HG02678 (cell line): ENCODE data around the gene CTTNBP2NL.

ENCODE experiments used
- ATAC-seq: cut with Tn5 transposase; IDR thresholded peaks from one replicate; pipeline ENCODE4 v1.9.1; 2021; ENCODE audit warnings: mild to moderate bottlenecking, moderate library complexity; ENCODE audit not compliant: unreplicated experiment

CTTNBP2NL gene

GRCh38 chr1:112395821-112396652 is at the start of gene CTTNBP2NL:
CTTNBP2NL (plus strand) TSS chr1:112396214; CDS start chr1:112416166, 19,952 bp downstream.
- peak; percentile 84 for ATAC-seq

DNA sequence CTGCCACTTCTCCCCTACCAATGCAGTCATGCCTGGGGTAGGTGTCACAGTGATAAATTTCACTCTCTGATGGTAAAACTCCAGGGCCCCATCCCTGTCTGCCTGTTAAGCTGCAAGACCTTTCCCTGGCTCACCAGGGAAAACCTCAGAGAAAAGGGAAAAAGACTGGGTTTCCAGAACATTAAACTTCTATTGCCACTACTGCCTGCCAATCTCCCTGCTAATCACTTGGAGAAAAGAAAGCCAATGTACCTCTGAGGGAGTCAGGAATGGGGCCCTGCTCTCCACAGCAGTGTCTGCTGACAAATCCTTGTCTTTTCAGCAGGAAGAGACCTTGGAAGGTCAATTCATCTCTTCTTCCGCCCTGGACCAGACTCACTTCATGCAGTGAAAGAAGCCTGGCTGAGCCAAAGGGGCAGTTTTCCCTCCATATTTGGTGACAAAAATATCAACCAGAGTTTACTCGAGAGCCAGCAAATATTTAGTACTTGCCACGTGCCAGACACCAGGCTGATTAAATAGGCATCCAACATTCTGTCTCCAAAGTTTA is 49.1 kb upstream of the CTTNBP2NL start:
- no peak for ATAC-seq

DNA sequence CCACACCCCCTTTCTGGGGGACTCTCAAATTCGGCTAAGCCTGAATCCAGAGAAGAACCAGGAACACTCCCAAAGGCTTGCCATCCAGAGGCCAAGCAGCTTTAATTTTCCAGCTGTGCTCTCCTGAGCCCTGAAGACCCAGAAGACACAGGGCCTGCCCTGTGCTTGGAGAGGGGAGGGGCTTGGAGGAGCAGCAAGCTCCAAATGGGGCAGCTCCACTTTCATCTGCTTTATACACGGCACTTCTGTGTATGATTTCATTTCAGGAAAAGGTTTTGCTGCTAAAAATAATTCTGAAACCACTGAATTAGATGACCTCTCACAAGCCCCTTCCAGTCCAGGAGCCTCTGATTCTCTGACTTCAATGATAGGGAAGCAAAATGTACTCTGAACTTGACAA is 39.2 kb upstream of the CTTNBP2NL start:
- no peak for ATAC-seq

- ATAC-seq, result no peak
Measured at GRCh38 chr1:112357467-112357866, 38.5 kb upstream of the CTTNBP2NL start.

DNA sequence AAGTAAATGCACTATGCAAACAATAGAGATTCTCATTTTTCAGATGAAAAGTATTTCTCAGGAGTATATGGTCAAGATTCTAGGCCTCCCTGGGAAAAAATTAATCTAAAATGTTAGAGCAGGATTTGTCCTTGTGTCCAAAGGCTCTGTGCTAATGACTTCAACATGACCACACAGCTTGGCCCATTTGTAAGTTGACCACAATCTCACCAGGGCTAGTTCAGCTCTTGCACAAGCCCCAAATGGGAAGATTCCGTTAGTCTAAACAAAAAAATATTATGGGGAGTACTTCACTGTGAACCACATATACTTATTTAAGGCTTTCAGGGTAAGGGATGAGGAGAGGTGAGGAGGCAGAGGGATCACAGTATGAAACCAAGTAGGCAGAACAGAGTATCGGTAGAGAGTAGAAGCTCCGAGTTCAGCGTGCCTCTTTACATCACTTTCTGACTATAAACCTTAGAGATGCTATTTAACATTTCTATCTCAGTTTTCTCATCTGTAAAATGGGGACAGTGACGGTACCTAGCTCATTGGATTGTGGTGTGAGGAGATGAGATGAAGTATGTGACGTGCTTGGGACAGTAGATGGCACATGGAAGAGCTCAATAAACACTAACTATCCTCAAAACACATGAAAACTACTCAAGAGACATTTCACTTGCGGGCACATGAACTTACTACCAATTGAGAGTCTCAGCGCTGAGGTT is 37.8 kb upstream of the CTTNBP2NL start:
- no peak for ATAC-seq

DNA sequence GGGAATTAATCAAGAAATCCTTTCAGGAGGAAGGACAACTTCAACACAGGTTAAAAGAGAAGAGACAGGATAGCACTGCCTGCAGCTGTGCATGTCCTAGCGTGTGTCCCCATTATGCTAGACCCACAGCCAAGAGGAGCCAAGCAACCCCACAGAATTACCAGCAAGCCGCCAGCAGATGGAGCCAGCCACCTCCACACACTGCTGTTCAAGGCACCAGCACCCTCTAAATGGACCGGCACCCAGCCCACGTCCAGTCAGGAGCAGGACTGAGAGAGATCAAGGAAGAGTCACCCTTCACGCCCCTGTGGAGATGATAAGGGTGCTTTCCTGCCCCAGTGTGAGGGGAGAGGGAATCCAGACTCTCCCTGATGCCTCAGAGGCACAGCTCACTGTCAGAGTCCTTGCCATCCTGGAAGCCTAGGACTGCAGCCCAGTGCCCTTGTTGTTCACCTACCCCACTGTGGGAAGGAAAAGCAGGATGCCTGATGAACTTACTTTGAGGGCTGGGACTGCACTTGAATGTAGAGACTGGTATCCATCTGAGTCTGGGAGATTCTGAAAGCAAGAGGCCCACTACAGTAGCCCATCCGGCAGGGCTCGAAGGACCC is 37.1 kb upstream of the CTTNBP2NL start:
- no peak for ATAC-seq

- ATAC-seq, result no peak
Measured at GRCh38 chr1:112359961-112360767, 35.9 kb upstream of the CTTNBP2NL start.

DNA sequence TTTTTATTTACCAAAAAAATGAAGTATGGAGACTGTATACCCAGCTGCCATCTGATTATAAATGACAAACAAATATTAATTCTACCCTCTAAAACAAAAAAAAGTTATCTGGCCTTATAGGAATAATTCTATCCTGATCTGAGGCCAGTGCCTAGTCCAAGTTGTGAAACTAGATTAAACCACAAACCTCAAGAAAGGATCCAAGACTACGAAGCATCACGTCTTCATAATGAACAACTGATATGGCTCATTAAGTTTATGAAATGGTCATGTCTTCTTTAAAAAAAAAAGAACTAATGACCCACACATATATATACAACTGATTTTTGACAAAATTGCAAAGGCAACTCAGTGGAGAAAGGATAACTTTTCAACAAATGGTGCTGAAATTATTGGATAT is 32.4 kb upstream of the CTTNBP2NL start:
- no peak for ATAC-seq

DNA sequence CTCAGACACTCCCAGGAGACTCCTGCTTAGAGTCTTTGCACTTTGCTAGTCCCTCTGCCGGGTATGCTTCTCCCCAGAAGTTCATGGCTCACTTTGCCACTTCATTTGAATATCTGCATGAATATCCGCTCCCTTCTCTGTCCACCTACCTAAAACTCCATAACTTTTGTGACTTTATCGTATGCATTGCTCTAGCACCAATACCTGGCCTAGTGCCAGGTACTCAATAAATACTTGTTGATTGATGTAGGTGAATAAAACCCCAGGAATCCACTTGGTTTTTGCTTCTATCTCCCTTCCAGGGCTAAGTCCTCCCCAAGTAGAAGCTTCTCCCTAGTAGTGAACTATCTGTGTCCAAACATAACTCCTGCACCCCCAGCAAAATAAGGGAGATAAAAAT is 27.8 kb upstream of the CTTNBP2NL start:
- no peak for ATAC-seq

DNA sequence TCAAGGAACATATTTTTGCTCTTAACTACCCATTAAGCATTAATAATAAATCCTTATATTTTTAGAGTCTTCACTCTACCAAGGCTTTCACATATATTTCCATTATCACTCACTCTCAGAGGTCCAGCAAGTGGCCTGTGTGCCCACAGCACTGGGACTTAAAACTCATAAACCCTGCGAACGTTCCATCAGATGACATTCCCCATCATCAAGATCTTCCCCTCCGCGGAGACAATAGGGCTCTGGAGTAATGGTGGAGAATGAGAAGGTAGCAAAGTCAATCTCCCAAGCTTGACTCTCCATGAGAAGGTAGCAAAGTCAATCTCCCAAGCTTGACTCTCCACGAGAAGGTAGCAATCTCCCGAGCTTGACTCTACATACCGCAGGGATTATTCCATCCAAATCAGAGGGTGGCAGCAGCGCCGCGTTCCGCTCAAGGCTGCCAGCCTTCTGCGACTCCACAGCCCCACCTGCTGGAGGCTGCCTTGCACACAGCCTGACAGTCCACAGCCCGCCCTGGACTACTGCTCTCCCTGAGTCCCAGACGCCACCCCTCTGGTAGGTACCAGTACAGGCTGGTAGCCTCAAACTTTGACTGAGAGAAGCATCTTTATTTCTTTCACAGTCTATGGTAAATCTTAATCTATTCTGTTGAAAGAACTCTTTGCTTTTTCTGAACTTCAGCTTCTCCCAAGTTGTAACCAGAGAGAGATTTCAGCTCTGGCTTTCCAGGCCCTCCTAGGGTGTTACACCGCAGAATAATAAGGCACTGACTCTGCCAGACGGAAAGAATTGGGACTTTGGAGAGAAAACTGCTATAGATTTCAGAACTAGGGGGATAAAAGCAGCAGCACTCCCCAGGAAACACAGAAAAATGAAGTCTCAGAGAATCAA is 26.4 kb upstream of the CTTNBP2NL start:
- ATAC-seq, result peak; percentile 99

- no peak for ATAC-seq
Measured at GRCh38 chr1:112370996-112371395, 25.0 kb upstream of the CTTNBP2NL start.

DNA sequence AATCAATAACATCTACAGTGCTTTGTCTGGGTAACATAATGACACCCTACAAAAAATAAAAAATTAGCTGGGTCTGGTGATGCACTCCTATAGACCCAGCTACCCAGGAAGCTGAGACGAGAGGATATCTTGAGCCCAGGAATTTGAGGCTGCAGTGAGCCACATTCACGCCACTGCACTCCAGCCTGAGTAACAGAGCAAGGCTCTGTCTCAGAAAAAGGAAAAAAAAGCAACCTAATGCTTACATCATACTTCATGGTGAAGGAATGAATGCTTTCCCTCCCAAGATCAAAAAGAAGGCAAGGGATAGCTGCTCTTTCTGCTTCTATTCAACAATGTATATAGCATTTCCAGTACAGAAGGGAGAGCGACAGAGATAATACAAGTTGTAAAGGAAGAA is 24.2 kb upstream of the CTTNBP2NL start:
- no peak for ATAC-seq

GRCh38 chr1:112373806-112374205 is 22.2 kb upstream of the CTTNBP2NL start:
- no peak for ATAC-seq

GRCh38 chr1:112375701-112376100 is 20.3 kb upstream of the CTTNBP2NL start:
- no peak for ATAC-seq

DNA sequence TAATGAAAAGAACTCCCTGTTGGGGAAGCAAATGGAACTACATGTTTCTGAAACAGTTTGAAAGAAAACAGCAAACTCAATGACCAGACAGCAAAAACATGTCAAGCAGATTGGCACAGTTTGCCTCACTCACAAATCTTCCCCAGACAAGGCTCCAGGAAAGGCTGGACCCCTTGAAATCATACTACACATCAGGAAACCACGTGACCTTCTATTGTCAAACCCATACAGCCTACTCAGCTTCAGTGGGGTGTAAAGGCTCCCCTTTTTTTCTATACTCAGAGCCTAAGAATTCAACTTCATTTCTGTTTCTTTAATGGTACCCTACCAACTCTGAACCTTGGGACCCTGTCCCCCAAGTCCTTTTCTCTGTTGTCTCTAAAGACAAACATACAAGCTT is 15.7 kb upstream of the CTTNBP2NL start:
- no peak for ATAC-seq

DNA sequence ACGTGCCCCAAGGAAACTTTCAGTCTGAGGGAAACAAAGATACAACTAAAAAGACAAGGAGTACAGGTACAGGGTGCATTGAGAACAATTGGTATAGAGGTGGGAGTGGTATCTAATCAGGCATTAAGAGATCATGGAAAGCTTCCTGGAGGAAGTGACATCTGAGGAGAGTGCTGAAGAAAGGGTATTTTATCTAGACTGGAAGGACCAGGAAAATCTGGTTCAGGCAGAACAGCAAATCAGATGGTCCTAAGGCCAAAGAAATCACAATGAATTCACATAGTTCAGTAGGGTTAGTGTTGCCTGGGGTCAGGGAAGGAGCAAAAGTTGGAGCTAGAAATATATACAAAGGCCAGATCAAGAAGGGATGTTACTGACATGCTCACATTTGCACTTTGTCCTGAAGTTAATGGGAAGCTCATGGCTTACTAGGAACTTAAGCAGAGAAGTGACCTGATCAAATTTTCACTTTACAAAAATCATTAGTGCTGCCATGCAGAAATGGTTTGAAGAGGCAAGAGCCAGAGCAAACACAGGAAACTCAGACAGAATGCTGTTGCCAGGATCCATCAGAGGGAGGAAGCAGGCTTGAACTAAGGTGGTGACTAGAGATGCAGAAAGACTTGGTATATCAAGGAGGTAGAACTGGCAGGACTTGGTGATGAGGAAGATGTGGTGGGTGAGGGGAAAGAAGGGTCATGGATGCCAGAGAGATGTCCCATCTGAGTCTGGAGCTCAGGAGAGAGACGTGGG is 14.5 kb upstream of the CTTNBP2NL start:
- ATAC-seq, result no peak

DNA sequence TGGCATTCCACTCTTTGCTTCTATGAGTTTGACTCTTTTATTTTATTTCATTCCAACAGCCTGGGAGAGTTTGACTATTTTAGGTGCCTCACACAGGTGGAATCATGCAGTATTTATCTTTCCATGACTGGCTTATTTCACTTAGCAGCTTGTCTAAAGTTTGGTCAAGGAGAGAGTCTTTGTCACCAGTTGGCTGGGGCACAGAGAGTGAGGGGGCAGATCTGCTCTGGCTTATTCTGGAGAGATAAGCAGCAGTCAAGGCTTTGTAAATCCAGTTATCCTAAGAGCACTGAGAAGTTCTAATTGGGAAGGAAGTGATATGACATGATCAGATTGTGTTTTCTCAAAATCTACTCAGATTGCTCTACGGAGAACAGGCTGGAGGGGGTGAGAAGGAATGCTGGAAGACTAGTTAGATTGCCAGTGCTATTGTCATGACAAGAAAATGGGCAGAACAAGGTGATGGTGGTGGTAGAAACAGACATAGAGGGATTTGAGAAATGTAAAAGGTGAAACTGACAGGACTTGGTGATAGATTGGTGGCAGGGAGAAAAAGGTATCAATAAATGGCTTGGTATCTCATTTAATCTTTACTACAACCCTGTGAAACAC is 12.1 kb upstream of the CTTNBP2NL start:
- no peak for ATAC-seq

- no peak for ATAC-seq
Measured at GRCh38 chr1:112386024-112386723, 9.8 kb upstream of the CTTNBP2NL start.
